HG03196 (cell line): Measurements from ENCODE around the gene ZC3H18.
"Not testable (repeated sequence)": the region's sequence is repeated elsewhere in the genome, so short reads cannot be mapped to it uniquely, and the experiment has no call there.

Source experiments
- ATAC-seq: cut with Tn5 transposase; IDR thresholded peaks from one replicate; pipeline ENCODE4 v1.9.1; 2021; ENCODE audit not compliant: unreplicated experiment

ZC3H18 gene

DNA sequence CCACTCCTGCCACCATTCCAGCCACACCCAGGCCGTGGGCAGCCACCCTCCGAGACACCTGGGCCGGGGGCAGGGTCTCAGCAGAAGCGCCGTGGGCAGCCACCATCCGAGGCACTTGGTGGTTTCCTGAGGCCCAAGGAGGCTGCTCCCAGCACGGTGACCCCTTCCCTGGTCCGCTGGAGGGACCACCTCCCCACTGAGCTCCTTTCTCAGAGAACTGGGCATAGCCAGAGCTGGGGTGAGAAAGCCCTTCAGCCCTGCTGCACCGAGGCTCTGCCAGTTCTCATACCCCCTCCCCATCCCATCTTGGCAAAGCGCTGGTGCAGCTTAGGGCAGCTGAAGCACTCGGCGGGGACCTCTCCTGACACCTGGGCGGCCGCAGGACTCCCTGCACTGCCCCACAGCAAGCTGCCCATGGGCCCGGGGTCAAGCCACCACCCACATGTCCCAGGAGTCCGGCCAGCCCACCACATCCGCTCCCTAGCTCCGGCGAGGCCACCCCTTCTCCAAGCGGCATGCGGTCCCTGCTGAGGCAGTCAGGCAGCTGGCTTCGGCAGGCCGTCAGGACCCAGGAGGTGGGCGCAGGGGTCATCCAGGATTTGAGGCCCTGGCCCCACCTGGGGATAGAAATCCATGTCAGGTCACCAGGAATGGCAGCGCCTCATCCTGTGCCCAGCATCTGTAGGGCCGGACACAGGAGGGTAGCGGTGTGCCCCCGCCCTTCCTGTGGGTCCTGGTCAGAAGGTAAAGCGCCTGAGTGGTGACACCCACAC is 82.0 kb downstream of the ZC3H18 start:
- peak; percentile 3 for ATAC-seq

DNA sequence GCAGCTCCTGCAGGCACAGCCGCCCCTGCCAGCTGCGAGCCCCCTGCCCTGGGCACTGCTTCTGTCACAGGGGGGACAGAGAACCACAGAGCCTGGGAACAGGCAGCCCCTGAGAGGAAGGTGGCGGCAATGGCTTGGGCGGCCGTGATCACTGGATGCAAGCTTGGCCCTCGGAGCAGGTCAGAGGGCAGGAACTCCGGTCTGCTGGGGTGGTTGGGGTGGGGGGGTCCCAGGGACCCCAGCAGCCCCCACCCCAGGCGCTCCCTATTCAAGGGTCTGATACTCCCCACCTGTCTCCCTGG is 82.5 kb downstream of the ZC3H18 start:
- no peak for ATAC-seq

DNA sequence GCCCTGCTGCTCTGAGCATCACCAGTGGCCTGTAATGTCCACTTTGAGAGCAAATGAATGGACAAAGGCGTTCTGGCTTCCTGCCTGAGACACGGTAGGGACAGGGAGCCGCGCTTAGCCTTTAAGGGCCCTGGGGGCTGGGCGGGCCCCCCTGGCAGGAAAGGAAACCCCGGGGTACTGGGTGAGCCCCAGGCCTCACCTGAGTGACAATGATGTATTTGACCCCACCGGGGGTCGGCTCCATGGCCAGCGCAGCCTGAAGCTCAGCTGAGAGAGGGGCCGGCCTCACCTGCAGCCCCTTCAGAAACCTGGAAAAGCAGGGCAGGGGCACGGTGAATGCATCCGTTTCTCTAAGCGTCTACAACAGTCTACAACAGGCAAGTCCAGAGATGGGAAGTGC is 82.9 kb downstream of the ZC3H18 start:
- no peak for ATAC-seq

DNA sequence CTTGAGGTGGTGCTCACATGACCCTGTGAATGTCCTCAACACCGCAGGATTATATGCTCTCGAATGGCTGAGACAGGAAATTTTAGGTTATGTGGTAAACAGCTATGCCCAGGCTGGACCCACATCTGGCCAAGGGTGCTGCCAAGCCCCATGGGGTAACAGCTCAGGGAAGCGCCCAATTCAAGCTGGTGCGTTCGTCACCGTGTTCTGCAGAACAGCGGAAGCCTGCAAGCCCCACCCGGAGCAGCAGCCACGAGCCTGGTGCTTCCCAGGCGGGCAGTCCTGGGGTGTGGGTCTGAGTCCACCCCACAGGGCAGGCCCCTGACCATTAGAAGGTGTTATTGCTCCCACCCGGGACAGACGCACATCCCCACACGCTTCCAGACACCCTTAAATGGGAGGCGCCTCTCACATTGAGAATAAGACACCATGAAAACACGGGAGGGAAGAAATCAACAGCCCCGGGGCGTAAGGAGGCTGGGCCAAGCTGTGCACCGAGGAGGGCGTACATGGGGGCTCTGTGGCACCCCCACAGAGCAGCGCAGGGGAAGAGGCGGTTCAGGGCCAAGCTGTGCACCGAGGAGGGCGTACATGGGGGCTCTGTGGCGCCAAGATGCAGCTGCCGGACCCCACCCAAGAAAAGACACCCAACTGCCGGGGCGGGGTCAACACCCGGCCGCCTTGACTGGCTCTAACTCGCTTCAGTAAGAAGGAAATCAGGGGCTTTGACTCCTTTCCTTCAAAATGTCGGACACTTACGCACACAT is 83.6 kb downstream of the ZC3H18 start:
- ATAC-seq, result no peak

DNA sequence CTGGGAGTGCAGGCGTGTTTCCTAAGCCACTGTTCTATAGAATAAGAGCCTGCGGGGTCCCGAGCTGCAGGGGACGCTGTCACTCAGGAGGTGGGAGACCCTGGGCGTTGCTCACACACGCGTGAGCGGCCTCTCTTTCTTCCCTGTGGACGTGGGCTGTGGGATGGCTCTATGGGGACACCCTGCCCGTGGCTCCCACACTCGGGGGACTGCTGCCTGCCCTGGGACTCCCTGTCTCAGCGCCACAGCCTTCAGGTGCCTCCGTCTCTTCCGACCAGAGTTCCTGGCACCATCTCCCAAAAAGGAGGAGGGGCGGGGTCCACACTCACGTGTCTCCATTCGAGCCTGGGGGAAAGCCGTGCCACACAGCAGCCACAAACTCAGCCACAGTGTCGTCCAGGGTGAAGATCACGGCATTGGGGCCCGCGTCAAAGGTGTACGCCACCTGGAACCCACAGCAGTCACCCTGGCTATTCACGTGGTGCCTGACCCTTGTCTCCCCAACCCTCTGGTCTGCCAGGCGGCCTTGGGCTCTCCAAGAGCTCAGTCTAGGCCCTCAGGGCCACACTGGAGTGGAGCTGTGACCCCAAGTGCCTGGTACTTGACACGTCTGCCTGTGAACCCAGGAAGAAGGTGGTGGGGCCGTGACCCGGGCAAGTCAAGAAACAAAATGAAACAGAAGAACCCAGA is 84.3 kb downstream of the ZC3H18 start:
- ATAC-seq, result no peak

DNA sequence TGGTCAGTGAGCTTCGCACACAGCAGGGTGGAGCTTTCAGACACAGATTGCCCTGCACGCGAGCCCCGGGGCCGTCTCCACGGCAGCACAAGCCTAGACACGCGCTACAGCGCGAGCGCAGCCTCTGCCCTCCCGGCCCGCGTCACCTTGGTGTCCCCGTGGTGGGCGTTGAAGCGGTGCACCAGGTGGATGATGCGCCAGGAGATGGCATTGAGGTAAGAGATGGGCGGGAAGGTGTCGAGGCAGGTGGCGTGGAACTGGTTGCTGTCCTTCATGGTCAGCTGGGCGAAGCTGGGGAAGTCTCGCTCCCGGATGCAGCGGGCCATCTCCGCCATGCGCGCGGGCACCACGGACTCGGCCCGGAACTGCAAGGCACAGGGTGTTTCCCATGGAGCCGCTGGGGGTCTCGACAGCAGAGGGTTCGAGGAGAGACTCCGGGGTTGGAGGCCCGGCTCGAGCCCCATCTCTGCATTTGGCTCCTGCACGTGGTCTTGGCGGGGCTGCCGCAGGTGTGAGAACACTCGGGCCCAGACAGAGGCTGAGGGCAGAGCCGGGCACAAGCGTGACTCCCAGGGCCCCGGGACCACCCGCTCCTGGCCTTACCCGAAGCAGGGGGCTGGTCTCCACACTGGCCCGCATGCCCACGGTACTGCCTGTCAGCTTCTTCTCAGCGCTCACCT is 85.0 kb downstream of the ZC3H18 start:
- no peak for ATAC-seq

DNA sequence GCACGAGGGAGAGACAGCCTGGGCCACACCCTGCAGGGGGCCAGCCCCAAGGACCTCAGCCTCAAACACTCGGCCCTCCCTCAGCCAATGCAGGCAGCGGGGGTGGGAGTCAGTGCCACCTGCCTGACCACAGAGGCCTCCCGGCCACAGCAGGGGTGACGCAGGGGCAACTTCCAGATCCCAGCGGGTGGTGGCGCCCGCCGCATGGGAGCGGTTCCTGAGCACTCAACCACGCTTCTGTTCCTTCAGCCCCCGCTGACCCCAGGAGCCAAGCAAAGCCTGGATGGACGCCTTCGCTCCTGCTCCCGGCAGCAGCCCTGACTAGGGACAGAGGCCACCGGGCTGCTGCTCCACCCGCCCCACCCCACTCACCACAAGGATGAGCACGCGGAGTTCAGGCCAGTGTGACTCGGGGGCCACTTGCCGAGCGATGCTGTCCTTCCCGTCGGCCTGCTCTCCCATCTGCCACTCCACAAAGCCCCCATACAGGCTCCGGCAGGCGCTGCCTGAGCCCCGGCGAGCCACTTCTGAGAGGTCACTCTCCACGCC is 85.6 kb downstream of the ZC3H18 start:
- no peak for ATAC-seq

DNA sequence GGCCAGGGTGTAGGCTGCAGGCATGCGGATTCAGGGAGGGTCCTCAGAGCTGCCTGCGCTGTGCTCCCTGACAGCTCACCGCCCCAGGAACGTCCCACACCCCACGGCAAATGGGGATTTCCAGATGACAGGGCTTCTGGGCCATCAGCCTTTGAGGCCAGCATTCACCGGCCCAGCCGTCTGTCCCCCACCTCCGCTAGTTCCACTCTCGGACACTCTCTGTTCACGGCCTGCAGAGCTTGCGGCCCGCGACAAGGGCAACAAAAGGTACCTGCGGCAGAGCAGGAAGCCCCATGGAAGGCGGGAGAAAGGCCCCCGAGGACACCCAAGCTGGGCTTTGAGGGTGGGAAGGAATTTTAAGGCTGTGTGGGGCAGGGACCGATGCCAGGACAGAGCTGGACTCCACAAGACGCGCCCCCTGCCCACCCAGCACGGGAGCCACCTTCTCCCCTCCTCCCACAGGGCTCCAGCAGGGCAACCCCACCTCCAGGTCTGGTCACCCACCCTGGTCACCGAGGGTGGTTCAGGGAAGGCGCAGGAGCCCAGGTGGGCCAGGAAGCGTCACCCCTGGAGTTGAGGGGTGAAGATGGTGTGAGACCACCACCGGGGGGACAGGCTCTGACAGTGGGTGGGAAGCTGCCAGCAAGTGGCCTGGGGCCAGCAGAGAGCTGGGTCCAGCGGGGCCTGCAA is 86.2 kb downstream of the ZC3H18 start:
- no peak for ATAC-seq

DNA sequence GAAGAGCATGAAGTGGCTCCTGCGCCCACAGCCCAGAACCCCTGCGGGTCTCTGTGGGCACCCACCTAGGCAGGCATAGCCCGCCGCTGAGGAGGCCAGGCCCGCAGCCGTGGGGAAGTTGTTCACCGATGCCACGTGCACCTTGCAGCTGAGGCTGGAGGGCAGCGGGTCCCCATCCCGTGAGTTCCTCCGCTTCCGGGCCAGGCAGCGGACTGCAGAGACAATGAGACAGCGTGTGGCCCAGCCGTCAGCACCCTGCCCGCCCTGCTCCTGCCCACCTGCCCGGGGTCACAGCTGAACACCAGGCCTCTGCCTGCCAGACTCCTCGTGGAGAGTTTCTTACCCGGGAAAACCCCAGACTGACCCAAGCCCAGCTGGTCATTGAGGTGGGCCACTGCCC is 87.2 kb downstream of the ZC3H18 start:
- ATAC-seq, result no peak

DNA sequence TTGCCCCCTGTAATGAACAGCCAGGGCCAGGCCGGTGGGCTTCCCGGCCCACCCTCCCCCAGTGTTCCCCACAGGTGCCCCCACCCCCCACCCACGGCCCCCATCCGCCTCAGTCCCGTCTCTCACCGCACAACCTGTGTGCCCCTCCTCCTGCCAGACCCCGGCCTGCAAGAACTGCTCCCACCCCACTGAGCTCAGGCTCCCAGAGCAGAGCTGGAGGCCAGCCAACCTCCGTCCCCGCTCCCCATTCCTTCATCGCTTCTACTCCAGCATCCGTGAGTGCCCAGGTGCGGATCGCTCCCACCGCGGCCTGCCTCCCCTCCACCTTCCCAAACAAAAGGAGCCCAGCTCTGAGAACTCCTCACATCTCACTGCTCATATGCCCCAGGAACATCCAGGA is 88.5 kb downstream of the ZC3H18 start:
- no peak for ATAC-seq

DNA sequence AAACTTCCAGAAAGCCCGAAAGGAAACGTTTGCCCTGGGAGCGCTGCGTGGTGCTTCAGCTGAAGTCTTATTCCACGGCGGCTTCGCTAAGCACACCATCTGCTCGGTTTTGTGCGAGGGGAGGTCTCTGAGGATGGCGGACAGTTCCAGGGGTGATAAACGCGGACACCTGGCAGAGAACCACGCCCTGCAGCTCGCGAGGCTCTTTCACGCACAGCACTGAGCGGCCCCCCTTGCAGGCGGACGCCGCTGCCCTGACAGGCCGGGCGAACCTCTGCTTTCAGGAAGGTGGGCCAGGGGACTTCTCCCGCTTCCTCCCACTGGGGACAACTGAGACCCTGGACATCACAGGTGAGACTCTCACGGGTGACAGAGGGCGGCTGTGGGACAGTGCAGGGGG is 89.0 kb downstream of the ZC3H18 start:
- no peak for ATAC-seq

DNA sequence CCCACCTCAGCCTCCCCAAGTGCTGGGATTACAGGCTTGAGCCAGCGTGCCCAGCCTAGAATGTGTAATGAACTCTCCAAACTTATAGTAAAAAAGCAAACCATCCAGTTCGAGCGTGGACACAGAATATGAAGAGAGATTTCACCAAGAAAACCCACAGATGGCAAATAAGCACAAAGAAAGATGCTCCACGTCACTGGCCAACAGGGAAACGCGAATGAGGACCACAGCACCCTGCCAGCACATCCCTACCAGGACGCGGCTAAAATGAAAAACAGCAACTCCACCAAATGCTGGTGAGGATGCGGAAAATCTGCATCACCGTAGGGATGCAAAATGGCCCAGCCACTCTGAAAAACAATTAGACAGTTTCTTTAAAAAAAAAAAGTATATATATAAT is 91.3 kb downstream of the ZC3H18 start:
- no peak for ATAC-seq

DNA sequence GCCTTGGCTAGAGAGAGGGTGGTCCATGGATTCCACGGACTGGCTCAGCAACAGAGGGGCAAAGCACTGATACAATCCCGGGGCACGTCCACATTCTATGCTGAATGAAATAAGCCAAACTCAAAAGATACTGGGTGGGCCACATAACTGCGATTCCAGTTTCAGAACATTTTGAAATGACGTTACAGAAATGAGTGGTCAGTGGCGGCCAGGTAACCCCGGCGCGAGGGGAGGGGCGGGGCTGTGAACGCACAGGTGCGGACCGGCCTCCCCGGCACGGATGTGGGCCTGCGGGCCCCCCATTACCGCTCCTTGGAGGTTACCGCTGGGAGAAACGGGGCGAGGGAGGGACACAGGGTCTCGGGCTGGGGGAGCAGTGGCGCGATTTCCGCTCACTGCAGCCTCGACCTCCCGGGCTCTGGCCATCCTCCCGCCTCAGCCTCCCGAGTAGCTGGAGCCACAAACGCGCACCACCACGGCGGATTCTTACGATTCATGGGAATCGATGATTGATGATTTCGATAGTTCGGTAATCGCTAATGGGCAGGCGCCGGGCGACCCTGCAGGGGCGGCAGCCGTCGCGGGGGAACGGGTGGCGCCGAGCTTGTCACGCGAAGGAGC is 92.1 kb downstream of the ZC3H18 start:
- ATAC-seq, result no peak

DNA sequence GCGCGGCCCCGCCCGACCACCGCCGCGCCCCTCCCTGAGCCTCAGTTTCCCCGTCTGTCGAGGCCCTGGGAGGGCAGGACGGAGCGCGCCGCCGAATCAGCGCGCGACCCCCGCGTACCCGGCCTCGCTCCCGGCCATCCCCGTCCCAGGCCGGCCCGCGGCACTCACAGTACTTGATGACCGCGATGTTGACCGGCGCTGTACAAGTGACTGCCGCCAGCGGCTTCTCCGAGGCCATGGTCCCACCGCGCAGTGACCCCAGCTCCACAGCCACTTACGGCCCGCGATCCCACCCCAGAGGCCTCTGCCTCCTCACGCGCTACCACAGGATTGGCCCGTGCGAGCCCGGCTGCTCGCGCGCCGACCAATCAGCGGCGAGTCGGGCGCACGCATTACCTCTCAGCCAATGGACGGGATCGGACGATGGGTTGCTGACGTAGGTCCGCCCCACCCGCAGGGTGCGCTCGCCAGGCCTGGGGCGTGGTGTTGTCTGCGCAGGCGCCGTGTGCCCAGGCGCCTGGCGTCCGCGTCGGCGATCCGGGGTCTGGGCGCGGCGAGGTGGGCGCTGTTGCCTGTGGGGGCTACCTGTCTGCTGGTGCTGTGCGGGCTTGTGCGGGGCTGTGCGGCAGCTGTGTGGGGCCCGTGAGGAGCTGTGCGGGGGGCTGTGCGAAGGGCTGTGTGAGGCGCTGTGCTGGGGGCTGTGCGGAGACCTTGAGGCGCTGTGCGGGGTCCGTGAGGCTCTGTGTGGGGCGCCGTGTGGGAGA is 92.8 kb downstream of the ZC3H18 start, which contains the start of gene MVD:
Gene MVD (minus strand): TSS at position 249 of the 764 bp plus-strand sequence. CDS start 11 bp downstream, at position 238.
- peak; percentile 89 for ATAC-seq

DNA sequence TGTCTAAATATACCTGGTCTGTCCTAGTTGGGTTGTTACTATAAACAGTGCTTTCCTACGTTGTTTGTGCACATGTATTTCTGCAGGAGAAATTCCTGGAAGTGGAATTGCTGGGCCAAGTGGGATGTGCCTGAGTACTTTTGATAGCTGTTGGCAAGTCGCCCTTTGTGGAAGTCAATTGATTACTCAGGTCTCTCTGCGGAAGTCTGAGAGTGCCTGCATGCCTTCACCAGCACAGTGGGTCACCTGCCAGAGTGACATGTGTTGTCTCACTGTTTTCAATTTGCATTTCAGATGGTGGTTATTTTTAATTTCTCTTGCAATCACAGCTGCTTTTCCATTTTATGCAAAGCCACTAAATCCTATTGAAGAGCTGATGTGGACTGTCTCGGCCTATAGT is 94.9 kb downstream of the ZC3H18 start:
- no peak for ATAC-seq

DNA sequence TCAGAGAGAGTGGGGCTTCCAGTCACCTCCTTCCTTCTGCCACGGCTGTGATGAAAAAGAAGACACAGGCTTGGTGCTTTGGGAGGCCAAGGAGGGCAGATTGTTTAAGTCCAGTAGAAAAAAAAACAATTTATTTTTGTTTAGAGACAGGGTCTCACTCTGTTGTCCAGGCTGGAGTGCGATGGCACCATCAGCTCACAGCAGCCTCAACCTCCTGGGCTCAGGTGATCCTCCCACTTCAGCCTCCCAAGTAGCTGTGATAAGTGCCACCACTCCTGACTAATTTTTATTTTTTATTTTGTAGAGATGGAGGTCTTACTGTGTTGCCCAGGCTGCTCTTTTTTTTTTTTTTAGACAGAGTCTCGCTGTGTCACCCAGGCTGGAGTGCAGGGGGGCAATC is 95.4 kb downstream of the ZC3H18 start:
- ATAC-seq, result no peak

DNA sequence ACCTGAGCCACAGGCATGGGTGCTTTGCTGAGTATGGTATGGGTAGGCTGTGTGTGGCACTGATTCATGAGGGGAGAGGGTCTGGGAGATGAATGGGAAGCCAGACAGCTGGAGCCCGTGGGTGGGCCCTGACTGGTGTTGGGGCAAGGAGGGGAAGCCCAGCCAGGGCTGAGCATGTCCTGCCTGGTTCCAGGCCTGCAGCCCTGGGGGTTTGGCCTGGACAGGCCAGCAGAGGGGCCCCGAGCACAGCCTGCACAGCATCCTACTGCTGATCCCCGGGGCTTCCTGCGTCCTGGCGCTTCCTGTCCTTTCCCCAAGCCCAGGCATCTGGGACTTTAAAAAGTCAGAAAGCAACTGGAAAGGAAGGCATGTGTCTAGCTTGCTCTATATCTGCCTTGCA is 97.3 kb downstream of the ZC3H18 start:
- ATAC-seq, result no peak

DNA sequence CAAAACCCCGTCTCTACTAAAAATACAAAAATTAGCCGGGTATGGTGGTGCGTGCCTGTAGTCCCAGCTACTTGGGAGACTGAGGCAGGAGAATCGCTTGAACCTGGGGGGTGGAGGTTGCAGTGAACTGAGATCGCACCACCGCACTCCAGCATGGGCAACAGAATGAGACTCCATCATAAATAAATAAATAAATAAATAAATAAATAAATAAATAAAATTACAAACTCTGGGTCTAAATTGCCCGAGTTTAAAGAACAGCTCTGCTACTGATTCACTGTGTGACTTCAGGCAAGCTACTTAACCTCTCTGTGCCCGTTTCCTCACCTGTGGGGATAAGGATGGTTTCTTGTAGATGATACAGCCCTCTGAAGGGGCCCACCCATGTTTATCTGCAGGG is 99.3 kb downstream of the ZC3H18 start:
- ATAC-seq, result not testable (repeated sequence)

DNA sequence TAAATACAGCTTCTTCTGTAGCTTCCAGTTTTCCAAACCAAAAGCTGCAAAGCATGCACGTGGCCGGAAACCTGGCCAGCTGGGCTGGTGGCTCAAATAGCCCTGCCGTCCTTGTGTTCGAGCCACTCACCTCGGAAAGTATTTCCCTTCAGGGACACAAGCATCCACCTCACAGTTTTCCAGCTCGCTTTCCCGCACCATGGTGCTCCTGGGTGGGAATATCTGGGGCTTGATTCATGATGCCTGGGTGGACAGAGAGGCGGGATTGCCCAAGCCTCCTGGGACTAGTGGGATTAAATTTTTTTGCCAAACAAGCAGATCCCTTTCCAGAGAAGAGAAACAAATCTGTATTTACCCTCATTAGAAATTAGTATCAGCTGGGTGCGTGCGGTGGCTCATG is 99.8 kb downstream of the ZC3H18 start:
- no peak for ATAC-seq
